Naive thymus-derived CD8-positive, alpha-beta T cell (primary cell): Measurements from ENCODE around the gene STMN1. TPM values are rescaled to one million over a fixed set of nuclear protein-coding genes. Genes with fewer than 3 reads are reported as not detected.
A peak's percentile ranks its signal among the peaks of the same experiment; 100 is the strongest.
"Not testable (repeated sequence)": the region's sequence is repeated elsewhere in the genome, so short reads cannot be mapped to it uniquely, and the experiment has no call there.

Source experiments
- ATAC-seq, 2 donors: fragments of 150-1000 bp; cut with Tn5 transposase in 1 of 2; sonication (Bioruptor Pico), chemical (Tn5 transposase) in 1 of 2; 1 replicate in 1 of 2; 2 replicates in 1 of 2; pipeline ENCODE4 v1.10.0; 2021; ENCODE audit warnings: mild to moderate bottlenecking in 2 of 2, moderate library complexity in 2 of 2
- POLR2A ChIA-PET: fragments of 350-600 bp; sonication (Branson Sonifier 250); formaldehyde crosslinking; loops from one replicate; lab custom pipeline; 2021; ENCODE audit warnings: antibody characterized with exemption; lab: Charles Lee
- DNase-seq, 10 donors: peaks; one replicate each; pipeline versions ENCODE4 v3.0.0 to v3.0.0-alpha.2; 2020 to 2022
- H3K27ac Mint-ChIP-seq, 10 donors: one replicate each; pipeline ENCODE4 v1.8.0; 2020 to 2022; ENCODE audit warnings: mild to moderate bottlenecking in 10 of 10, mixed read lengths in 10 of 10, moderate library complexity in 4 of 10, inconsistent platforms in 1 of 10
- H3K27me3 Mint-ChIP-seq, 5 donors: one replicate each; pipeline ENCODE4 v1.8.0; 2021 to 2022; ENCODE audit warnings: mixed read lengths in 5 of 5
- H3K36me3 Mint-ChIP-seq, 3 donors: one replicate each; pipeline ENCODE4 v1.8.0; 2020 to 2022; ENCODE audit warnings: mixed read lengths in 3 of 3, mild to moderate bottlenecking in 2 of 3, inconsistent platforms in 1 of 3
- H3K4me1 Mint-ChIP-seq, 4 donors: one replicate each; pipeline ENCODE4 v1.8.0; 2021 to 2022; ENCODE audit warnings: mixed read lengths in 4 of 4
- H3K4me3 Mint-ChIP-seq, 10 donors: one replicate each; pipeline ENCODE4 v1.8.0; 2020 to 2022; ENCODE audit warnings: mild to moderate bottlenecking in 10 of 10, mixed read lengths in 10 of 10, moderate library complexity in 6 of 10, inconsistent platforms in 1 of 10
- H3K9me3 Mint-ChIP-seq, 9 donors: one replicate each; pipeline ENCODE4 v1.8.0; 2020 to 2022; ENCODE audit warnings: mixed read lengths in 9 of 9, mild to moderate bottlenecking in 3 of 9, inconsistent platforms in 1 of 9, moderate library complexity in 1 of 9
- polyA plus RNA-seq, 3 donors: library from polyadenylated mRNA; unstranded; fragments of 300-500 nt; fragmentation: Illumina TruSeq; gene quantifications; one replicate each; pipeline ENCODE4 v1.2.3, GENCODE V29; 2021
- total RNA-seq, 8 experiments: library from RNA in 2 of 8; stranded (reverse) in 2 of 8; gene quantifications; one replicate each; pipeline ENCODE4 v1.2.3 and lab custom pipeline; 2021 to 2026

The STMN1 gene
- total and polyA plus RNA-seq, 5 experiments from 2014 or later: 83.3 to 238 (median 197) TPM

DNA sequence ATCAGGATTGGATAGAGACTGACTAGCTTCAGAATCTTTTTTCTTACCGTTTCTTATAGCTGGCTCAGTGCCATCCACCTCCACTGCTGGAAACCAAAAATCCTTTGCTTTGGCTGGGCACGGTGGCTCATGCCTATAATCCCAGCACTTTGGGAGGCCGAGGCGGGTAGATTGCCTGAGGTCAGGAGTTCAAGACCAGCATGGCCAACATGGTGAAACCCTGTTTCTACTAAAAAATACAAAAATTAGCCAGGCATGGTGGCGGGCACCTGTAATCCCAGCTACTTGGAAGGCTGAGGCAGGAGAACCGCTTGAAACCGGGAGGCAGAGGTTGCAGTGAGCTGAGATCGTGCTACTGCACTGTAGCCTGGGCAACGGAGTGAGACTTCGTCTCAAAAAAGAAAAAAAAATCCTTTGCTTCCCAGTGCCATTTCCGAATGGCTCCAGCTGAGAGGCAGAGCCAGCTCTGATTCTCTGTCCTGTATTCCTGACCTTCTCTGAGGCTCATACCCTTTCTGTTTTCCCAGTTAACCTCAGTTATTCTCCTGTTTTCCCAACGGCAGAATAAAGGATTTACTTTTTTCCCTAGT is 26.7 kb upstream of the STMN1 start:
- peak overlapping the region in 1 of 10 donors; percentile 6 for H3K27ac Mint-ChIP-seq

DNA sequence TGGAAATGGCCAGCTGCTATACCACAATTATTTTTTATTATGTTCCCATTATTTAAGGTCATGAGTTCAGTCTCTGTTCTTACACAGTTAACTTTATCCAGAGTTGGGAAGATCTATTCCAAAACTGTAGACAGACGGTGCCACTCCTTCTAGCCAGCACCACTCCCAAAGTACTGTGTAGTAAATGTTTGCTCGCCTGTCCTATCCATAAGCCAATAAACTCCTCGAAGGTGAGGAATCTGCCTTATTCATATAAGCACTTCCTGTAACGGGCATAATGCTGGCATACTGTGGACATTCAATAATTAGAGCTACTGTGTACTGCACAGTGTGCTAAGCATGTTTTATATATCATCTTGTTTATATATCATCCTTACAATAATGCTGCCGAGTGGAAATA is 26.1 kb upstream of the STMN1 start:
- no peak overlapping the region for H3K4me3 Mint-ChIP-seq
- no peak for ATAC-seq
- H3K27me3 Mint-ChIP-seq: no peaks in the 10 kb centered on the region
- no peaks in the 10 kb centered on the region for H3K36me3 Mint-ChIP-seq
- no peaks in the 10 kb centered on the region for H3K9me3 Mint-ChIP-seq
- POLR2A ChIA-PET: no interaction called here
- H3K4me1 Mint-ChIP-seq: peaks cover 0 to 5% (median 5%) of the 10 kb centered on the region in 4 donors
- DNase-seq: no peak
- H3K27ac Mint-ChIP-seq: no peak overlapping the region

More for the DNA sequence above, 26.7 kb upstream of the STMN1 start:
- POLR2A ChIA-PET, H3K4me3 Mint-ChIP-seq, H3K27me3 Mint-ChIP-seq, ATAC-seq, H3K36me3 Mint-ChIP-seq, H3K9me3 Mint-ChIP-seq, DNase-seq, H3K4me1 Mint-ChIP-seq: not testable (repeated sequence)

DNA sequence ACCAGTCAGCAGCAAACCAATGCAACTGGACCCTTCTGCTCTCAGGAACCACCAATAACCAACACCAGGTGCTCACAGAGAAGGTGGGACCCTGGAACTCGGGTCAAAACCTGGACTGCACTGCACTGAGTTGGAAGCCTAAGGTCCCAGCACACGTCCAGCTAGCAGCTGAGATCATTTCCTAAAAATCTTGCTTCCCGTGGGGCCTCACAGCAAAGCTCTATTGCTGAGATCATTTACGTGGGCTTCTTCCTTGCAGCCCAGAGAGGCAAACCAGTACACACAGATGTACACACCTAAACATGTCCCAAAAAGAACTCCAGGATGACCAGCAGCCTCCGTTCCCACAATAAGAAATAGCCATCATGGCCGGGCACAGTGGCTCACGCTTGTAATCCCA is 22.8 kb upstream of the STMN1 start:
- H3K27me3 Mint-ChIP-seq: peaks cover 0 to 2% (median 0%) of the 10 kb centered on the region in 5 donors
- no peak for ATAC-seq
- no peaks in the 10 kb centered on the region for H3K9me3 Mint-ChIP-seq

DNA sequence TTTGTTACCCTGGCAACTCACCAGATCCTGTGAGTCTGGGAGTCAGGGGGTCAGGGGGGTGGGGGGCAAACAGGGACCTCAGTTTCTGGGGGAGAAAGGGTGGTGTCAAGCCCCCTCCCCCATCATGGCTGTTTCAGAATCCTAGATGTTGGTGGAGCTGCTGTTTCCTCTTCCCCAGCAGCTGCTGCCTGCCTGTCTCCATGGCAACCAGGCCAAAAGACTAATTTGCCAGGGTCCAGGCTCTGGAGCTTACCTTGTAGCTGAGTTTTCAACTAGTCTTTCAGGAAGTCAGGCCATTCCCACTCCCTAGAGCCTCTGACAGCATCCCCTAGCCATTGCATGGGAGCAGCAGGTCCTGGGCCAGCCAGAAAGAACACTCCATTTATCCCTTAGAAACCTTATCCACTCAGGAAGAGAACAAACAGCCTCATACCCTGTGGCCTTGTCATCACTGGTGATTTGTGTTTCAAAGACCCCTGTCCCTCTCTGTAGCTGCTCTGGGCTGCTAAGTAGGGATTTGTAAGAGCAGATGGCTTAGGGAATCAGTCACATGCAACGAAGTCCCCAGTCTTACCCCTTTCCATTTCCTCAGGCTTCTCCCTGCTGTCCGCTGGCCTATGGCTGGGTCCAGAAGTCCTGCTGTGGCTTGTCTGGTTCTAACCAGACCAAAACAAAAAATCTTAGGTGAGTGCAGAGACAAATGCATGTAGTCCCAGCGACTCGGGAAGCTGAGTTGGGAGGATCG is 21.5 kb upstream of the STMN1 start:
- Mint-ChIP-seq H3K4me1 (peaks cover 1 to 14% (median 10%) of the 10 kb centered on the region in 4 donors), H3K27ac (peak overlapping the region in 2 of 10 donors; percentile 29 to 48), H3K4me3 (no peak overlapping the region), H3K36me3 (no peaks in the 10 kb centered on the region), H3K27me3 (peaks cover 0 to 2% (median 0%) of the 10 kb centered on the region in 5 donors), H3K9me3 (no peaks in the 10 kb centered on the region)
- POLR2A ChIA-PET: no interaction called here
- DNase-seq (no peak), ATAC-seq (no peak)

More for the DNA sequence above, 22.8 kb upstream of the STMN1 start:
- no peak overlapping the region for H3K4me3 Mint-ChIP-seq
- peak overlapping the region in 1 of 10 donors; percentile 1 for H3K27ac Mint-ChIP-seq
- POLR2A ChIA-PET: no interaction called here
- no peaks in the 10 kb centered on the region for H3K36me3 Mint-ChIP-seq
- no peak for DNase-seq
- peaks cover 0 to 8% (median 4%) of the 10 kb centered on the region in 4 donors for H3K4me1 Mint-ChIP-seq

DNA sequence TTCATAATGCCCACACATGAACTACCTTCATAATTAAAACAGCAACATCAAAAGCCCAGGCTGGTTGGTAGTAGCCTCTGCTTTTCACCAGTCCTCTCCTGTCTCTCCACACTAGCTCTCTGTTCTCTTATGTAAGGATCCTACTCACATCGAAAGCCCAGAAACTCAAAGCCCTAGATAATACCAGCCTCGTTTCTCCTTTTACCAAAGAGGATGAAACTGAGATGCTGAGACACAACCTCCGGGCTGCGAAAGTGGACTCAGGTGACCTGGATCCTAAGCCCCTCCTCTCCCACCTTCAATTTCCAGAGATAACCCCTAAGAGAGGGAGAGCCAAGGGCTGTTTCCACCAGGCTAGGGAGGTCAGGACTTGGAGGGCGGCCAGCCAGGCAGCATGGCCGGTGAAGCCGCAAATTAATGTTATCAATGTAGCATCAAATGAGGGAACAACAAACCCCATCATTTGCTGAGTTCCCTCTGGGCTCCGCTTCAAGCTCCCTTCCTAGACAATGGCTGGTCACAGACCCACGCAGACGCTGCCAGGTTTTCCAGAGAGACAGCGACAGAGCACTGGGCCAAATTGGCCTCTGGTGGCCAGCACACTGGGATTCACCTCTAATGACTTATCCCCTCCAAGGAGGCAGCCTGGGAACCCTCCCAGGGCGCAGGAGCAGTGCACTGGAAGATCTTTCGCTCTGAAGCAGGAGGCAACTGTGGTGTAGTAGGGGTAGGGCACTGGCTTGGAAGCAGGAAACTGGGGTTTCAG is 20.7 kb upstream of the STMN1 start:
- no peaks in the 10 kb centered on the region for H3K9me3 Mint-ChIP-seq
- H3K36me3 Mint-ChIP-seq: no peaks in the 10 kb centered on the region
- H3K4me1 Mint-ChIP-seq: peaks cover 4 to 20% (median 18%) of the 10 kb centered on the region in 4 donors
- ATAC-seq (no peak), DNase-seq (no peak)
- H3K27me3 Mint-ChIP-seq: peaks cover 0 to 2% (median 0%) of the 10 kb centered on the region in 5 donors
- peak overlapping the region in 7 of 10 donors; percentile 17 to 88 (median 48) for H3K27ac Mint-ChIP-seq
- POLR2A ChIA-PET: no interaction called here
- H3K4me3 Mint-ChIP-seq: no peak overlapping the region

DNA sequence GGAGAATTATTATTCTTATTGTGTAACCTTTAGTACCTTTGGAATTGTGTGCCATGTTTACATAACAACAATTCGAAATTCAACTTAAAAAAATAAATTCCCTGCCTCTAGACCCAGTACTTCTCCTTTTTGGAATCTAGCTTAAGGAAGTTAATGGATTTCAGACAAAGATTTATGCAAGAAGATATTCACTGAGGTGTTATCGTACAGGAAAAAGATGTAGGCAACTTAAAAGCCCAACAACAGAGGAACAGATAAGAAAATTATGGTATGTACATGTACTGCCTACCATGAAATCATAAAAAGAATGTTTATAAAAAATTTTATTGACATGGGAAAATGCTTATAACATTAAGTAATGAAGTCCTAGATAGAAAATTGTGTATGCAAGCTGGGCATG is 18.2 kb upstream of the STMN1 start:
- H3K27ac Mint-ChIP-seq: peak overlapping the region in 5 of 10 donors; percentile 35 to 56 (median 47)
- H3K4me1 Mint-ChIP-seq: peaks cover 7 to 26% (median 20%) of the 10 kb centered on the region in 4 donors

DNA sequence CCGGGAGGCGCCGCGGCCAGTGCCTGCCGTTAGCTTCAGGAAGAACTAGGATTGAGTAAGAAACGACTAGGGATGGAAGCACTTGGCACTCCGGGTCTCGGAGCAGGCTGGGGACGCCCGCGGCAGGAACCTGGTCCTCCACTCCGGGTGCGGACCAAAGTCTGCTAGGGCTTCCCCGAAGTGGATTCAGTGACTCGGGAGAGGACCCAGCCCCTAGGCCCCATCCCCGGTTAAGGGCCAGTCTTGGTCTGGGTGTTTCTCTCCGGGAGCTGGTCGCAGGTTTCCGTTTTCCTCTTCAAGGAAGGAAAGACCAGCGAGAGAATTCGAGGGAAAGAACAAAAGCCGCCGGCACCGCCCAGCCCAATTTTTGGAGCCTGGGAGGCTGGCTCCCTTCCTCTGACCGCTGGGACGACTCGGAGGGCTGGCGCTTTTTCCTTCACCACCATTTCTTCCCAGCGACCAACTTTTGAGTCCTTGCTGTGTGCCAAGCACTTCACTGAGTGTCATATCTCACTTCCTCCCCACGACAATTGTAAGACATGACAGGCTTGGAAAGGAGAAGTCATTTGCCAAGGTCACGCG is 16.8 kb upstream of the STMN1 start:
- peak overlapping the region; percentile 77 to 92 (median 90) for H3K4me3 Mint-ChIP-seq
- peak; percentile 18 to 22 for ATAC-seq

More for the DNA sequence above, 18.2 kb upstream of the STMN1 start:
- Mint-ChIP-seq H3K27me3 (peaks cover 0 to 2% (median 0%) of the 10 kb centered on the region in 5 donors), H3K36me3 (no peaks in the 10 kb centered on the region), H3K4me3 (no peak overlapping the region), H3K9me3 (no peaks in the 10 kb centered on the region)
- ATAC-seq (no peak), DNase-seq (no peak)
- POLR2A ChIA-PET: interaction anchor here (0.7 to 1.8 kb wide), 2 partner anchors 9 to 47 kb away, joined by 5 to 6 read pairs; no protein-coding TSS in a partner anchor

DNA sequence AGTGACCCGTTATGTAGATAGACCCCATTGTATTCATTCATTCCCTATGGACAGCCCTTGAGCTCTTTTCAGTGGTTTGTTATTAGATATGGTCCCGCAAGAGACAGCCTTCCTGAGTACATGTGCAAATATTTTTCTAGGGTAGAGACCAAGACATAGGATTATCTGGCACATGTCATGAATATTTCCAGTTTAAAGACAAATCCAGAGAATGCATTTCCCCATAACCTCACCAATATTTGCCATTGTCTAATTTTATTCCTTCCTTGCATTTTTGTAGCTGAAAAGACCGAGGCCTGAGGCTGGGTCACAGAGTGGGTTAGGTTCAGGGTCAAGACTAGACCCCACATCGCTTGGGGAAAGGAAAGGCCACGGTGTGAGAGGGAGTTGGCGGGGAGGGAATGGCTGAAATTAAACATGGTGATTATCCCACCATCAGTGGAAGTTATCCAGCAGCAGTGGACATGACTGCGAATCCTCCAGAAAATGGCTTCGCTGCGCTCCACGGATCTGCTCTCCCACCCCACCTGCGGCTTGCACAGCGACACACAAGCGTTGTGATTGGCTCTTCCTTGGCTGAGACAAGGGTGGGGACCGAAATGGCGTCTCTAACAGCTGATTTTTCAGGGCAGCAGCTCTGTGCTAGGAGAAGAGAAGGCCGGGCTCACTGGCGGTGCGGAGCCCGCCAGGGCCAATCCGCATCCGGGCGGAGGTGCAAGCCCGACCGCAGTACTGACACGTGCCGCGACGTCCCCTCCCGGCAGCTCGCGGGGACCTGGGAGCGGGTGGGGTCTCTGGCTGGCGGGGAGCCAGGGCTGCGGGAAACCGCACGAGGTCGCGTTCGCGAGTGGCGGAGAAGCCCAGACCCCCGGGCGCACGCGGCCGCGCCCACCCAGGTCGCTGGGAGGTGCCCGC is 16.1 kb upstream of the STMN1 start:
- Mint-ChIP-seq H3K4me1 (peaks cover 12 to 40% (median 32%) of the 10 kb centered on the region in 4 donors), H3K27ac (peak overlapping the region; percentile 60 to 91 (median 85)), H3K27me3 (peaks cover 0 to 2% (median 0%) of the 10 kb centered on the region in 5 donors), H3K4me3 (peak overlapping the region; percentile 80 to 92 (median 90)), H3K9me3 (no peaks in the 10 kb centered on the region), H3K36me3 (no peaks in the 10 kb centered on the region)
- POLR2A ChIA-PET: interaction anchor here (1.1 to 4.7 kb wide), 10 partner anchors 9 to 75 kb away, joined by 3 to 28 read pairs (median 6); partner anchors contain the start of genes PAFAH2 and STMN1
- DNase-seq (peak; percentile 26 to 79 (median 55)), ATAC-seq (peak; percentile 84 to 88)

More for the DNA sequence above, 16.8 kb upstream of the STMN1 start:
- H3K4me1 Mint-ChIP-seq: peaks cover 8 to 34% (median 26%) of the 10 kb centered on the region in 4 donors
- H3K27me3 Mint-ChIP-seq: peaks cover 0 to 2% (median 0%) of the 10 kb centered on the region in 5 donors
- no peak for DNase-seq
- POLR2A ChIA-PET: interaction anchor here (0.7 to 4.7 kb wide), 11 partner anchors 10 to 74 kb away, joined by 3 to 28 read pairs (median 6); partner anchors contain the start of genes PAFAH2 and STMN1
- no peaks in the 10 kb centered on the region for H3K36me3 Mint-ChIP-seq
- no peaks in the 10 kb centered on the region for H3K9me3 Mint-ChIP-seq
- peak overlapping the region; percentile 47 to 91 (median 74) for H3K27ac Mint-ChIP-seq

DNA sequence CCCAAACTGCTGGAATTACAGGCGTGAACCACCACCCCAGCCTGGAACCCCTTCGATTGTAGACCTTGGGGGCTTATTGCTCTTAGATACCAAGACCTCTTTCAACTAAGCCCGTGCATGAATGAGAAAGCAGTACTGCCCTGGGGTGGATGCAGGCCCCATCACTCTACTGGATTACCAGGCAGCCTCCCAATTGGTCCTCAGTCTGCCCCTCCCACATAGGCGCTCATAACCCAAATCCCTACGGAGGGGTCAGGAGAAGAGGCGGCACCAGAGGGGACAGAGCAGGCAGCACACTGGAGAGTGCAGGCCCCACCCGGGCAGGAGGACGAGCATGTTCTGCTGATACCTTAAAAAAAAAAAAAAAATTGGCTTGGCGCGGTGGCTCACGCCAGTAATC is 12.4 kb upstream of the STMN1 start:
- DNase-seq (no peak), ATAC-seq (no peak)
- Mint-ChIP-seq H3K4me1 (peaks cover 14 to 40% (median 29%) of the 10 kb centered on the region in 4 donors), H3K36me3 (no peaks in the 10 kb centered on the region), H3K9me3 (no peaks in the 10 kb centered on the region), H3K27ac (no peak overlapping the region), H3K4me3 (no peak overlapping the region), H3K27me3 (no peaks in the 10 kb centered on the region)
- POLR2A ChIA-PET: interaction anchor here (0.6 to 0.9 kb wide), 2 partner anchors 10 to 48 kb away, joined by 4 to 6 read pairs; no protein-coding TSS in a partner anchor

DNA sequence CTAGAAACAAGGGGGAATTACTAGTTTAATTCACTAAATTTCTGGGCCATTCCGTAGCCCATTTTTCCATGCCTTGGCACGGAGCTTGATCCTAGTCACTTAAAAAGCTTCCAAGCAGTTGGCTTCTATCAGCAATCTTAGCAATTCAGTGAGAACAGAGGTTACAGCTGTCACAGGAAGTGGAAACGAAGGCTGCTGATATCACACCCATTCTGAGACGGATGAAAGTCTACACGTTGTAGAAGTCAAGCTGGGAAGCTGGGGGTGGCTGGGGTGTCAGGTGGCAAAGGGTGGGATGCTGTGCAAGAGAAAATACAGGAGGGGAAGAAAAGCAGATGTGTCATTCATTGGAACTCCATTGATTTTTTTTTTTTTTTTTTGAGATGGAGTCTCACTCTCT is 11.8 kb upstream of the STMN1 start:
- Mint-ChIP-seq H3K27me3 (no peaks in the 10 kb centered on the region), H3K9me3 (no peaks in the 10 kb centered on the region), H3K4me1 (peaks cover 13 to 35% (median 24%) of the 10 kb centered on the region in 4 donors), H3K27ac (peak overlapping the region in 9 of 10 donors; percentile 1 to 87 (median 65)), H3K36me3 (no peaks in the 10 kb centered on the region), H3K4me3 (peak overlapping the region in 9 of 10 donors; percentile 9 to 70 (median 52))
- POLR2A ChIA-PET: interaction anchor here (0.9 to 2.1 kb wide), 2 partner anchors 9 to 13 kb away, joined by 6 to 8 read pairs; no protein-coding TSS in a partner anchor
- peak in 4 of 10 donors; percentile 6 to 30 (median 30) for DNase-seq
- peak; percentile 16 to 53 for ATAC-seq

DNA sequence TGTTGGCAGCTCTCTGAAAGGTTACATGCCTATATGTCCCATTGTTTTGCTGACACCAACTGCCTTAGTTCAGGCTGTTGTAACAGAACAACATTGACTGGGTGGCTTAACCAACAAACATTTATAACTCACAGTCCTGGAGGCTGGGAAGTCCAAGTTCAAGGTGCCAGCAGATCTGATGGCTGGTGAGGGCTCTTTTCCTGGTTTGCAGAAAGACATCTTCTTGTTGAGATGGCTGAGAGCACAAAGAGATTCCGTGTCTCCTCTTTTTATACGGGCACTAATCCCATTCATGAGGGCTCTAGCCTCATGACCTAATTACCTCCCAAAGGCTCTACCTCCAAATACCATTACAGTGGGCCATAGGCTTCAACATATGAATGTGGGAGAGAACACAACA is 10.2 kb upstream of the STMN1 start:
- POLR2A ChIA-PET: interaction anchor here (2.1 kb wide), 1 partner anchor 12 kb away, joined by 8 read pairs; no protein-coding TSS in a partner anchor

More for the DNA sequence above, 10.2 kb upstream of the STMN1 start:
- Mint-ChIP-seq H3K27ac (peak overlapping the region in 5 of 10 donors; percentile 15 to 81 (median 29)), H3K9me3 (no peaks in the 10 kb centered on the region), H3K4me3 (no peak overlapping the region), H3K4me1 (peaks cover 10 to 26% (median 15%) of the 10 kb centered on the region in 4 donors), H3K27me3 (no peaks in the 10 kb centered on the region), H3K36me3 (no peaks in the 10 kb centered on the region)
- DNase-seq: no peak
- no peak for ATAC-seq
